Neuronal stem cell (in vitro differentiated cells): Measurements from ENCODE around the gene DRGX.

ENCODE experiments used
- DNase-seq: peaks from one replicate; pipeline ENCODE4 v3.0.0-alpha.2; 2013; ENCODE audit warnings: low spot score
- H2AFZ ChIP-seq: one replicate; pipeline ENCODE4 v1.6.1; 2013; ENCODE audit warnings: mild to moderate bottlenecking, low read length, inconsistent platforms
- H2AK5ac ChIP-seq: 2 replicates; pipeline ENCODE4 v1.6.1; 2013; ENCODE audit warnings: low read depth, mild to moderate bottlenecking, inconsistent platforms, low read length, moderate library complexity, mixed read lengths
- H2BK120ac ChIP-seq: 2 replicates; pipeline ENCODE4 v1.6.1; 2013; ENCODE audit warnings: low read depth, mild to moderate bottlenecking, inconsistent platforms, low read length, moderate library complexity, mixed read lengths
- H2BK12ac ChIP-seq: one replicate; pipeline ENCODE4 v1.6.1; 2013; ENCODE audit warnings: low read length, inconsistent platforms
- H2BK15ac ChIP-seq: 2 replicates; pipeline ENCODE4 v1.6.1; 2013; ENCODE audit warnings: mild to moderate bottlenecking, low read length, inconsistent platforms, mixed read lengths
- H2BK5ac ChIP-seq: one replicate; pipeline ENCODE4 v1.6.1; 2013; ENCODE audit warnings: inconsistent platforms, mild to moderate bottlenecking, low read length, moderate library complexity
- H3K14ac ChIP-seq: one replicate; pipeline ENCODE4 v1.6.1; 2013; ENCODE audit warnings: low read length, inconsistent platforms
- H3K18ac ChIP-seq: 2 replicates; pipeline ENCODE4 v1.6.1; 2013; ENCODE audit warnings: low read length, inconsistent platforms
- H3K23ac ChIP-seq: 2 replicates; pipeline ENCODE4 v1.6.1; 2013; ENCODE audit warnings: low read depth, mild to moderate bottlenecking, mixed read lengths, low read length, inconsistent platforms; ENCODE audit not compliant: poor library complexity
- H3K27ac ChIP-seq: replicated peaks from 3 replicates; pipeline ENCODE4 v1.5.1; 2013; ENCODE audit warnings: low read length, inconsistent platforms
- H3K27me3 ChIP-seq, 3 experiments: 2 replicates each; pipeline ENCODE4 v1.6.1; 2013; ENCODE audit warnings: low read length in 3 of 3, mild to moderate bottlenecking in 2 of 3, inconsistent platforms in 1 of 3, low read depth in 1 of 3, mixed read lengths in 1 of 3, moderate library complexity in 1 of 3; ENCODE audit not compliant: control insufficient read depth in 3 of 3, insufficient read depth in 3 of 3
- H3K36me3 ChIP-seq, 2 donors: replicated peaks in 1 of 2; 2 replicates each; pipeline ENCODE4 v1.6.1; 2013; ENCODE audit warnings: low read length in 2 of 2; ENCODE audit not compliant: control insufficient read depth in 2 of 2, insufficient read depth in 2 of 2
- H3K4ac ChIP-seq: 2 replicates; pipeline ENCODE4 v1.6.1; 2013; ENCODE audit warnings: inconsistent platforms, mild to moderate bottlenecking, low read length, moderate library complexity
- H3K4me1 ChIP-seq, 2 donors: 1 replicate in 1 of 2; 2 replicates in 1 of 2; pipeline ENCODE4 v1.6.1; 2013; ENCODE audit warnings: low read length in 2 of 2, low read depth in 1 of 2; ENCODE audit not compliant: control insufficient read depth in 2 of 2, insufficient read depth in 1 of 2
- H3K4me2 ChIP-seq: one replicate; pipeline ENCODE4 v1.6.1; 2013; ENCODE audit warnings: mild to moderate bottlenecking, low read length, inconsistent platforms; ENCODE audit not compliant: insufficient read depth, poor library complexity, severe bottlenecking
- H3K4me3 ChIP-seq, 2 donors: 2 replicates each; pipeline ENCODE4 v1.5.1; 2013; ENCODE audit warnings: low read length in 2 of 2, mild to moderate bottlenecking in 2 of 2, inconsistent platforms in 1 of 2, moderate library complexity in 1 of 2
- H3K79me1 ChIP-seq: one replicate; pipeline ENCODE4 v1.6.1; 2013; ENCODE audit warnings: low read depth, mild to moderate bottlenecking, inconsistent platforms, low read length, moderate library complexity
- H3K9ac ChIP-seq: one replicate; pipeline ENCODE4 v1.6.1; 2013; ENCODE audit warnings: mild to moderate bottlenecking, low read depth, low read length, inconsistent platforms; ENCODE audit not compliant: poor library complexity
- H3K9me3 ChIP-seq, 2 donors: replicated peaks in 1 of 2; 2 replicates each; pipeline versions ENCODE3 to v1.6.1; 2013; ENCODE audit warnings: low read length in 2 of 2, mild to moderate bottlenecking in 2 of 2, inconsistent platforms in 1 of 2, low read depth in 1 of 2, mixed read lengths in 1 of 2, moderate library complexity in 1 of 2; ENCODE audit not compliant: control insufficient read depth in 2 of 2, insufficient read depth in 1 of 2
- H4K8ac ChIP-seq: one replicate; pipeline ENCODE4 v1.6.1; 2013; ENCODE audit warnings: low read depth, mild to moderate bottlenecking, inconsistent platforms, low read length, moderate library complexity
- H4K91ac ChIP-seq: one replicate; pipeline ENCODE4 v1.6.1; 2013; ENCODE audit warnings: low read length, low read depth, mild to moderate bottlenecking, inconsistent platforms; ENCODE audit not compliant: poor library complexity
- WGBS, 2 donors: extraction: QIAGEN DNeasy Blood & Tissue Kit; methylation state at CpG; one replicate each; pipeline ENCODE4 v1.1.7; 2013; ENCODE audit warnings: missing lambda C conversion rate in 2 of 2, mixed read lengths in 1 of 2; ENCODE audit not compliant: insufficient read length in 2 of 2, insufficient replicate concordance in 1 of 2; ENCODE audit errors: extremely low coverage in 2 of 2; 5-methylcytosine and 5-hydroxymethylcytosine counted together

DRGX gene

DNA sequence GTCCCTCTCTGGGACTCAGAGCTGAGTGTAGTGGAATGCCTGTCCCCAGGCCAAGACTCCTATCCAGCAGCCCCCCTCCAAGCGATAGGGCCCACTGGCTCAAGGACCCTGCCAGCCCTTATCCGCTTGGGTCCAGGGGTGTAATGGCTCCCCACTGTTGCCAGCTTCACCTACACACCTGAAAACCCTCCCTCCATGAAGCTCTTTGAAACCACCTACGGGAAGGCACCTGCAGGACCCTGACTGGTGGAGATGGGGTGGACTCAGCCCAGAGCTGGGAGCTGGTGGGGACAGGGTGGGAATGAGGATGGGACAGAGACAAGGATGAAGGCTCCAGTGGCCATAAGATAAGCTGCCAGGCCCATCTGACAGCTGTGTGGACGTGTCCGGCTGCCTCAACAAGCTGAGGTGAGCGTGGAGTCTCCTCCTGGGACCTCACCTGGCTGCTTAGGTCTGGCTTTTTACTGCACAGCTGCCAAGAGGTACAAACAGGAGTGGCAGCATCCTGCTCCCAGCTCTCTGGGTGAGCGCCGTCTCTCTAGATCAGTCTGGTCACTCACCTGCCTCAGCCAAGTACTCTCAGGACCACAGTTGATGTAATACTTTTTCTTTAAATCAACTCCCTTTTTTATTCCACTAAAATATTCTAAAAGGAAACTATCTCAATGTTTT lies 41.9 kb downstream of the DRGX start:
- H2BK5ac ChIP-seq = no peak overlapping the region
- H2AK5ac ChIP-seq = no peak overlapping the region
- peak overlapping the region; percentile 12 for H3K14ac ChIP-seq
- H2AFZ ChIP-seq = no peak overlapping the region
- H3K23ac ChIP-seq = peak overlapping the region; percentile 49
- H3K79me1 ChIP-seq = no peaks in the 10 kb centered on the region
- H3K27me3 ChIP-seq = no peaks in the 10 kb centered on the region
- DNase-seq = no peak
- peak overlapping the region; percentile 14 for H3K18ac ChIP-seq
- H3K4me3 ChIP-seq = no peak overlapping the region
- H2BK15ac ChIP-seq = no peak overlapping the region
- H3K4me2 ChIP-seq = no peak overlapping the region
- H3K9ac ChIP-seq = no peak overlapping the region
- H3K4ac ChIP-seq = no peak overlapping the region
- H4K8ac ChIP-seq = no peak overlapping the region
- H2BK12ac ChIP-seq = no peak overlapping the region
- H3K4me1 ChIP-seq = no peaks in the 10 kb centered on the region
- no peak overlapping the region for H2BK120ac ChIP-seq
- H3K27ac ChIP-seq = no peak overlapping the region
- H4K91ac ChIP-seq = no peak overlapping the region
- no peaks in the 10 kb centered on the region for H3K9me3 ChIP-seq
- H3K36me3 ChIP-seq = no peaks in the 10 kb centered on the region
- no CpG with 5 or more reads among the region's 8 CpGs for WGBS, 2 donors

DNA sequence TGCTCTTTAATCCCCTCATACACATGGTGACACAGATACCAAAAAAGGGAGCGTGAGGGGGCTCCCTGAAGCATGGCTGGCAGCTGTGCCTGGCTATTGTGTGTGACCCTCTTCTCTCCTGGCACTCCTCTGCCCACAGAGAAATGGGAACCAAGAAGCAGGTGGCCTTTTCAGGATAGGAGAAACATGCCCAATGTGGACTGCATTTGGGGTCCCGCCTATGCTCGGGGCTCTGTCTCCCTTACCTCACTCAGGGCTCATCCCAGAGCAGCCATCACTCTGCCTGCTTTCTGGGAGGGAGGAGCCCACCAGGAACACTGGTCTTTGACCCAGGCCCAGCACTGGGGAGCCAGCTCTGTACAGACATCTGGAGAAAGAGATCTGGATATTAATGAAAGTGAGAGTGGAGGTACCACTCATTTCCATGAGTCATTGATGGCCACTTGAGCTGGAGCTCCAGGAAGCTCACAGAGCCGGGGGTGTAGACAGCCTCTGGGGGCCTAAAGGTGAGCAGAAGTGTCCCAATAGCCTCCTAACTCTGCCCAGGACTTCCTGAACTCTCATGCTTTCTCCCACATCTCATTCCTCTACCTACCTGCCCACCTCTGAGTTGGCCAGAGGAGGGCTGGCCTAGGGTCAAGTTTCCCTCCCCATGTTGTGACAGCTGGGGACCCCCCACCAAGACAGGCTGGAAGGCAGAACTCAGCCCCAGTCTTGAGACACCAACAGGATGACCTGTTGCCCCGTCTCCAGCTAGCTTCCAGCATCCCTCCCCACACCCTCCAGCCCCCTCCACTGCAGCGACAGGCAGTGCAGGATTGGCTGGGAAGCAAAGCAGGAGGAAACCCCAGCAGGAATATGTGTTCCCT lies 42.6 kb downstream of the DRGX start:
- no peaks in the 10 kb centered on the region for H3K9me3 ChIP-seq
- no peak overlapping the region for H3K4me3 ChIP-seq
- no peaks in the 10 kb centered on the region for H3K4me1 ChIP-seq
- no peak overlapping the region for H3K4me2 ChIP-seq
- H2BK15ac ChIP-seq = no peak overlapping the region
- no peak overlapping the region for H2BK12ac ChIP-seq
- H4K91ac ChIP-seq = no peak overlapping the region
- H3K27ac ChIP-seq = no peak overlapping the region
- DNase-seq = no peak
- no peak overlapping the region for H4K8ac ChIP-seq
- no CpG with 5 or more reads among the region's 6 CpGs for WGBS, 2 donors
- H3K9ac ChIP-seq = no peak overlapping the region
- no peak overlapping the region for H2BK120ac ChIP-seq
- no peaks in the 10 kb centered on the region for H3K36me3 ChIP-seq
- H3K4ac ChIP-seq = no peak overlapping the region
- H3K14ac ChIP-seq = peak overlapping the region; percentile 12
- no peak overlapping the region for H2AFZ ChIP-seq
- no peaks in the 10 kb centered on the region for H3K27me3 ChIP-seq
- H3K79me1 ChIP-seq = no peaks in the 10 kb centered on the region
- no peak overlapping the region for H2AK5ac ChIP-seq
- H2BK5ac ChIP-seq = no peak overlapping the region
- peak overlapping the region; percentile 6 for H3K23ac ChIP-seq
- H3K18ac ChIP-seq = no peak overlapping the region

DNA sequence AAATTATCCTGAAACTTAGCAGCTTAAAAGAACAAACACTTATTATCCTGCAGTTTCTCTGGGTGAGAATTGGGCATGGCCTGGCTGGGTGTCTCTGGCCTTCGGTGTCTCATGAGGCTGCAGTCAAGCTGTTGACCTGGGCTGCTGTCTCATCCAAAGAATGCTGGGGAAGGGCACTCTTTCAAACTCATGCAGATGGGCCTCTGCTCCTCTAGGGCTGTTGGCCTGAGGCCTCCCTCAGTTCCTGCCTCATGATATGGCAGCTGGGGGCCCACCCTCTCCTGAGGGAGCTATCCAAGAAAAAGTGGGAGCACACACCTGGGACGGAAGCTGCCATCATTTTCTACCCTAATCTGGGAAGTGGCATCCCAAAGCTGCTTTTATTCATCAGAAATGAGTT lies 43.6 kb downstream of the DRGX start:
- Histone ChIP-seq H3K4me2 (no peak overlapping the region), H2BK12ac (no peak overlapping the region), H4K91ac (no peak overlapping the region), H3K36me3 (no peaks in the 10 kb centered on the region), H3K27ac (no peak overlapping the region), H3K4ac (no peak overlapping the region), H2BK5ac (no peak overlapping the region), H3K4me3 (no peak overlapping the region), H2AFZ (no peak overlapping the region), H4K8ac (no peak overlapping the region), H3K4me1 (no peaks in the 10 kb centered on the region), H2BK120ac (no peak overlapping the region), H3K9ac (no peak overlapping the region), H3K79me1 (no peaks in the 10 kb centered on the region), H2BK15ac (no peak overlapping the region), H3K14ac (no peak overlapping the region), H3K18ac (no peak overlapping the region), H3K27me3 (no peaks in the 10 kb centered on the region), H3K23ac (no peak overlapping the region), H3K9me3 (no peaks in the 10 kb centered on the region), H2AK5ac (no peak overlapping the region)
- no peak for DNase-seq
- no CpG with 5 or more reads among the region's 2 CpGs for WGBS, 2 donors

DNA sequence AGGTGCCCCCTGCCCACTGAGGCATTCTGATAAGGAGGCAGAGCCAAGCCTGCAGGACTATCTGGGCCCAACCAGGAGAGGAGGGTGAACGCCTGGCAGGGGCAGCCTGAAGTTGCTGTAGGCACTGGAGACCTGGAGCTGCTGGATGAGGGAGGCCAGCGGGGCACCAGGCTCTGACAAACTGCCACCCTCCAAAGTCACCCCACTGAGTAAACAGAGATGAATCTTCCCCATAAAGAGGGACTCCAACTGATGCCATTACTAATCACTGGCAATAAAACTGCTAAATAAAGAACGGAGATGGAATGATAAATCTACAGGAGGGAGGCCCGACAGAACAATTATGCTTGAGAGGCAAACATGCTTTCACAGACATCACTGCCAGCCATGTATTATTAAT lies 44.2 kb downstream of the DRGX start:
- Histone ChIP-seq H2AFZ (no peak overlapping the region), H2BK12ac (no peak overlapping the region), H3K4ac (no peak overlapping the region), H3K18ac (no peak overlapping the region), H2AK5ac (no peak overlapping the region), H2BK120ac (no peak overlapping the region), H3K14ac (no peak overlapping the region), H3K79me1 (no peaks in the 10 kb centered on the region), H3K4me1 (no peaks in the 10 kb centered on the region), H4K91ac (no peak overlapping the region), H3K9ac (no peak overlapping the region), H3K27me3 (no peaks in the 10 kb centered on the region), H3K9me3 (no peaks in the 10 kb centered on the region), H3K4me2 (no peak overlapping the region), H2BK5ac (no peak overlapping the region), H3K23ac (no peak overlapping the region), H3K36me3 (no peaks in the 10 kb centered on the region), H3K4me3 (no peak overlapping the region), H3K27ac (no peak overlapping the region), H2BK15ac (no peak overlapping the region), H4K8ac (no peak overlapping the region)
- no peak for DNase-seq
- no CpG with 5 or more reads among the region's 4 CpGs for WGBS, 2 donors
